Colonic mucosa (tissue), 4 donors: ENCODE measurements around the gene ZNF865. TPM values are rescaled to one million over a fixed set of nuclear protein-coding genes. Genes with fewer than 3 reads are reported as not detected.

Experiments
- DNase-seq: peaks from one replicate; pipeline ENCODE4 v3.0.0-alpha.2; 2020
- H3K27ac ChIP-seq: fragments of 200-600 bp; one replicate; pipeline ENCODE4 v1.8.0; 2021
- H3K27me3 ChIP-seq: fragments of 200-600 bp; one replicate; pipeline ENCODE4 v1.8.0; 2021
- H3K36me3 ChIP-seq: fragments of 200-600 bp; one replicate; pipeline ENCODE4 v1.8.0; 2021
- H3K4me1 ChIP-seq: fragments of 200-600 bp; one replicate; pipeline ENCODE4 v1.8.0; 2021; ENCODE audit warnings: mild to moderate bottlenecking
- H3K4me3 ChIP-seq: fragments of 200-600 bp; one replicate; pipeline ENCODE4 v1.8.0; 2021
- H3K9ac ChIP-seq, 2 donors: one replicate each; pipeline ENCODE4 v1.7.0; 2013; ENCODE audit warnings: control low read depth in 2 of 2, low read depth in 2 of 2, low read length in 2 of 2
- H3K9me3 ChIP-seq: fragments of 200-600 bp; one replicate; pipeline ENCODE4 v1.8.0; 2021
- CTCF ChIP-seq: fragments of 200-600 bp; IDR thresholded peaks from one replicate; pipeline ENCODE4 v1.8.0; 2022; ENCODE audit warnings: antibody characterized with exemption, mild to moderate bottlenecking
- intact Hi-C: fragments of 100-400 bp; cut with DNase I; formaldehyde crosslinking; loops from one replicate; pipeline ENCODE4 v1.14.1; 2022
- total RNA-seq, 2 donors: library from RNA; stranded (reverse); fragmentation: NEBNext Ultra II Directional in 1 of 2; extraction: Animal tissue kit (Norgen Biotek cat#: 25700) in 1 of 2; gene quantifications; one replicate each; pipeline ENCODE4 v1.2.1, GENCODE V29; 2021
- donor health status: healthy.
- donor health status: DM: no; HTN: no; CAD: no.
- donor health status: DM: no; HTN: no; CAD: no.

The ZNF865 gene
- total RNA-seq, 2 donors from 2014 or later: 12.9 to 13.1 TPM

- Histone ChIP-seq H3K4me1 (peaks cover 4% of the 10 kb centered on the region), H3K9me3 (no peaks in the 10 kb centered on the region), H3K4me3 (no peak overlapping the region), H3K36me3 (no peaks in the 10 kb centered on the region), H3K9ac (no peak overlapping the region), H3K27ac (no peak overlapping the region), H3K27me3 (no peaks in the 10 kb centered on the region)
- intact Hi-C loops: no loop called here
- TF ChIP-seq CTCF: no peak
- DNase-seq: no peak
These were observed 18.1 kb downstream of the ZNF865 start for GRCh38 chr19:55623561-55623960.

- Histone ChIP-seq H3K4me3 (peak within 1 kb of the TSS; percentile 39), H3K4me1 (peaks cover 4% of the 10 kb centered on the region), H3K27me3 (no peaks in the 10 kb centered on the region), H3K36me3 (no peaks in the 10 kb centered on the region), H3K27ac (peak within 1 kb of the TSS; percentile 83), H3K9ac (peak within 1 kb of the TSS; percentile 16 to 47), H3K9me3 (no peaks in the 10 kb centered on the region)
- intact Hi-C loops: no loop called here
- no peak for TF ChIP-seq CTCF
- DNase-seq: peak; percentile 92
These were observed 18.9 kb downstream of the ZNF865 start, which contains the start of gene ZNF784 for GRCh38 chr19:55624109-55625003. Gene ZNF784 (minus strand): TSS chr19:55624566. CDS start chr19:55624561, 5 bp downstream.

- Histone ChIP-seq H3K36me3 (no peaks in the 10 kb centered on the region), H3K9ac (peak overlapping the region in 1 of 2 donors; percentile 47), H3K9me3 (no peaks in the 10 kb centered on the region), H3K27ac (peak overlapping the region; percentile 83), H3K4me3 (peak overlapping the region; percentile 39), H3K27me3 (no peaks in the 10 kb centered on the region), H3K4me1 (peaks cover 4% of the 10 kb centered on the region)
- TF ChIP-seq CTCF: no peak
- no peak for DNase-seq
- intact Hi-C loops: no loop called here
These were observed 19.5 kb downstream of the ZNF865 start for GRCh38 chr19:55625004-55625326.

- no peaks in the 10 kb centered on the region for H3K9me3 ChIP-seq
- no peak overlapping the region for H3K9ac ChIP-seq
- H3K36me3 ChIP-seq: no peaks in the 10 kb centered on the region
- H3K4me3 ChIP-seq: no peak overlapping the region
- no peak for DNase-seq
- no peak overlapping the region for H3K27ac ChIP-seq
- intact Hi-C loops: no loop called here
- no peak for TF ChIP-seq CTCF
- peaks cover 4% of the 10 kb centered on the region for H3K4me1 ChIP-seq
- no peaks in the 10 kb centered on the region for H3K27me3 ChIP-seq
These were observed 20.9 kb downstream of the ZNF865 start for GRCh38 chr19:55626350-55626749.

- Histone ChIP-seq H3K27me3 (no peaks in the 10 kb centered on the region), H3K36me3 (no peaks in the 10 kb centered on the region), H3K4me1 (peaks cover 12% of the 10 kb centered on the region), H3K9me3 (no peaks in the 10 kb centered on the region), H3K4me3 (no peak overlapping the region), H3K27ac (no peak overlapping the region), H3K9ac (no peak overlapping the region)
- intact Hi-C loops: loop anchor here (5.0 kb wide), 1 partner anchor 175 kb away; no protein-coding TSS in a partner anchor
- peak; percentile 72 for TF ChIP-seq CTCF
- DNase-seq: peak; percentile 97
These were observed 27.0 kb downstream of the ZNF865 start for GRCh38 chr19:55632463-55632834.
